ENCODE measurements around the gene HCN4.

DNA sequence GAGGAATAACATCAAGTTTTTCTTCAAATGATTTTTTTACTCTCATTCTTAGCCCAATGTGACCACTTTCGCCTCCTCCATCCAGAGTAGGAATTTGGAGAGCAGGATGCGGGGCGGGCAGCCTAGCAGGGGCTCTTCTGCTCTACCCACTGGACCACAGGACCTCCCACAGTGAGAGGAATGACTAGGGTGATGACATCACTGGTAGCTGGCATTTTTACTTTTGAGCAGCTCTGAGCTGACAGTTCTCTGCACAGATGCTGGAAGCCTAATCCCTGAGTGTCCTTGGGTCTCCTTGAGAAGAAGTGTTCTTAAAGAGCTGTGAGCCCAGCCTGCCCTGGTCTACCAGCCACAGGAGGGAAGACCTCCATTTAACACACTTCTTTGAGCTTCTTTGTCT, 1.4 kb upstream of the HCN4 start:
- TF ChIP-seq EZH2 (IDR thresholded peaks at IDR 0.05) (no peak), POLR2AphosphoS5 (IDR thresholded peaks at IDR 0.05; ENCODE audit: borderline replicate concordance, low read depth, low read length) (no peak)
